ENCODE data around the gene SLC15A4.

SLC15A4 gene

DNA sequence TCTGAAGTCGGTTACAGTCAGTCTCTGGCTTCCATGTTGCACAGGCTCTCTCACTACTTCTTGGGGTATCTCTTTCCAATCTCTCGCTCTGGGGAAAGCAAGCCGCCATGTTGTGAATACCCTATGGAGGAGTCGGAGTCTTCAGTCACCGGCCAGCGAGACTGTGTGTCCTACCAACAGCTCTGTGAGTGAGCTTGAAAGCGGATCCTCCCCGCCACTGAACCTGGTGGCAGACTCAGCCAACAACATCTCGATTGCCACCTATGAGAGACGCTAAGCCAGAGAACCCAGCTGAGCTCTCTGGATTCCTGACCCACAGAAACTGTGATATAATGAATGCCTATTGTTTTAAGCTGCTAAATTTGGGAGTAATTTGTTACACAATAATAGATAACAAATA is 51.5 kb downstream of the SLC15A4 start:
- in situ Hi-C loops (cut with MboI; ENCODE audit: low pct_unique_long_range_greater_than_20kb, low sequenced_read_pairs, unreplicated experiment) = no loop called here
- TF ChIP-seq, protein P1, sequence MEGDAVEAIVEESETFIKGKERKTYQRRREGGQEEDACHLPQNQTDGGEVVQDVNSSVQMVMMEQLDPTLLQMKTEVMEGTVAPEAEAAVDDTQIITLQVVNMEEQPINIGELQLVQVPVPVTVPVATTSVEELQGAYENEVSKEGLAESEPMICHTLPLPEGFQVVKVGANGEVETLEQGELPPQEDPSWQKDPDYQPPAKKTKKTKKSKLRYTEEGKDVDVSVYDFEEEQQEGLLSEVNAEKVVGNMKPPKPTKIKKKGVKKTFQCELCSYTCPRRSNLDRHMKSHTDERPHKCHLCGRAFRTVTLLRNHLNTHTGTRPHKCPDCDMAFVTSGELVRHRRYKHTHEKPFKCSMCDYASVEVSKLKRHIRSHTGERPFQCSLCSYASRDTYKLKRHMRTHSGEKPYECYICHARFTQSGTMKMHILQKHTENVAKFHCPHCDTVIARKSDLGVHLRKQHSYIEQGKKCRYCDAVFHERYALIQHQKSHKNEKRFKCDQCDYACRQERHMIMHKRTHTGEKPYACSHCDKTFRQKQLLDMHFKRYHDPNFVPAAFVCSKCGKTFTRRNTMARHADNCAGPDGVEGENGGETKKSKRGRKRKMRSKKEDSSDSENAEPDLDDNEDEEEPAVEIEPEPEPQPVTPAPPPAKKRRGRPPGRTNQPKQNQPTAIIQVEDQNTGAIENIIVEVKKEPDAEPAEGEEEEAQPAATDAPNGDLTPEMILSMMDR (IDR thresholded peaks at IDR 0.05; ENCODE audit: extremely low read depth, insufficient read depth, missing control alignments) = no peak
- DNase-seq (ENCODE audit: low spot score) = no peak

DNA sequence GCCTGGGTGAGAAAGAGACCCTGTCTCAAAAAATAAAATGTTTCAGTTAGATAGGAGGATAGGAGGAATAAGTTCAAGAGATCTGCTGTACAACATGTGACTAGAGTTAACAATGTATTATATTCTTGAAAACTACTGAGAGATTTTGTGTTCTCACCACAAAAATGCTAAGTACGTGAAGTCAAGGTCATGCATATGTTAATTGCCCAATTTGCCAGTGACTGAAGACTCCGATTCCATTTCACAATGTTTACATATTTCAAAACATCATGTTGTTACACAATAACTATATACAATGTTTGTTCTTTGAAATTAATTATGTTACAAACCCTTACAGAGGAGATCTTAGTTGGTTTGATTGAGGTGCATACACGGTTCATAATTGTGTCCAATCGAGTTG is 52.1 kb downstream of the SLC15A4 start:
- DNase-seq (ENCODE audit: low spot score) = no peak

DNA sequence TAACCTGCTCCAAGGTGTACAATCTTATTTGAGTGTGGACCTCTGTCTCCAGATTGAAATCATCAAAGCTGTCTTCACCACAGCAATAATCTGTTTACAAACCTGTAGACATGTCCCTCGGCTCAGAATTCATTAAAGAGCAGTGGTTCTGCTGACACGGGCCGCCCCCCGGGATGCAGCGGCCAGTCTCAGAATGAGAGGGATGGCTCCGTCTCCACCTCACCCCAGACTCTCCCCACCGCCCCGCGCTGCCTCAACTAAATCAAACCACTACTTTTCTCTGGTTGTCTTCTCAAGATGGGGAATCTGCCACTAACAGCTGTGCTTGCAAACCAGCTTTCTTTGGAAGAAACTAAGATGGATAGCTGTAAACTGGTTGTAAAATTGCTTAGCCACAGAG is 56.2 kb downstream of the SLC15A4 start:
- TF ChIP-seq, protein P1 (IDR thresholded peaks at IDR 0.05; ENCODE audit: extremely low read depth, insufficient read depth, missing control alignments) = no peak
- in situ Hi-C loops (cut with MboI; ENCODE audit: low pct_unique_long_range_greater_than_20kb, low sequenced_read_pairs, unreplicated experiment) = no loop called here
- no peak for DNase-seq (ENCODE audit: low spot score)

More for the DNA sequence above, 52.1 kb downstream of the SLC15A4 start:
- in situ Hi-C loops (cut with MboI; ENCODE audit: low pct_unique_long_range_greater_than_20kb, low sequenced_read_pairs, unreplicated experiment) = no loop called here
- TF ChIP-seq, protein P1 (IDR thresholded peaks at IDR 0.05; ENCODE audit: extremely low read depth, insufficient read depth, missing control alignments) = no peak

DNA sequence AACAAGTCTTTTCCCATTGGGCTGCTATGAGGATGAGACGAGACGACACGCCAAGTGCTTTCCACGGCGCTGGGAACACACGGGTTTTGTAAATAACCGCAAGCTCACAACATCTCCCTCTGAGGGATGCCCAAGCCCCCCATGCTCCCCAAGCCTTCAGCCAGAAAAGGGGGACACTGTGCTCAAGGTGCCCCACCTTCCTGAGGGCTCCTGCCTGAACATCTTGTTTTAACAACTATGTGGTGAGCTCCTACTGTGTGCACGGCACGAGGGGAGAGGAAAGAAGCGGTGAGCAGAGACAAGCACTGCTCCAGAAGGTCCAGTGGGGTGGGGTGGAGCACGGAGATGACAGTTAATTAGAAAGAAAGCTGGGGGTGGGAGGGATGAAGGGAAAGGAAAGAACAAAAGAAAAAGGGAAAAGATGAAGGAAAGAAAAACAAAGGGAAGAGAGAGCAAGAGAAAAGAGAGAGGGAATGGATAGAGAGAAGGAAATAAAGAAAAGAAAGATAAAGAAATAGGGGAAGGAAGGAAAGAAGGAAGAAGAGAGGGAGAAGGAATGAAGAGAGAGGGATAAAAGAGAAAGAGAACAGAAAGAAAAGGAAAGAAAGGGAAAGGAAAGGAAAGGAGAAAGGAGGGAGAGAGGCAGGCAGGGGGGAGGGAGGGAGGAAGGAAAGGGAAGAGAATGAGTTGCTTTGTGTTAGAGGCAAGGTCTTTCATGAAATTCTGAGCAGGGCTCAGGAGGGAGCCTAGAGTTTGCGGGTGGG is 56.8 kb downstream of the SLC15A4 start:
- no peak for DNase-seq (ENCODE audit: low spot score)
- TF ChIP-seq, protein P1 (IDR thresholded peaks at IDR 0.05; ENCODE audit: extremely low read depth, insufficient read depth, missing control alignments) = no peak
- in situ Hi-C loops (cut with MboI; ENCODE audit: low pct_unique_long_range_greater_than_20kb, low sequenced_read_pairs, unreplicated experiment) = no loop called here

DNA sequence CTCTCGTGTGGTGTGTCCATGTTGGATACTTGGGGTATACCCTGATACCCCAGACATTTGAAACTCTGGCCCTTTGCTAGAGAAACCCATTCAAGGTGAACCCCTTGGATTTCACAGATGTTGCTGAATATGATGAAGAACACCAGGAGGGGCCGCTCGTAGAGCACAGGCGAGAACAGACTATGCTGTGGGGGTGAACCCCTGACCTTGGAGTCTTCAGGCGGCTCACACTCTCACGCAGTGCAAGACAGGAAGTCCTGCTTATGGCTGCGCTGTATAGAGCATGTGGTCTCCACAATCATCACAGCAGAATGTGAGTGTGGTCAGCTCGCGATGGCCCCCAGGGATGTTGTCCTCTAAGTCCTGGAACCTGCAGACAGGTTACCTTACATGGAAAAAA is 60.4 kb downstream of the SLC15A4 start:
- TF ChIP-seq, protein P1 (IDR thresholded peaks at IDR 0.05; ENCODE audit: extremely low read depth, insufficient read depth, missing control alignments) = no peak
- in situ Hi-C loops (cut with MboI; ENCODE audit: low pct_unique_long_range_greater_than_20kb, low sequenced_read_pairs, unreplicated experiment) = no loop called here
- DNase-seq (ENCODE audit: low spot score) = no peak

DNA sequence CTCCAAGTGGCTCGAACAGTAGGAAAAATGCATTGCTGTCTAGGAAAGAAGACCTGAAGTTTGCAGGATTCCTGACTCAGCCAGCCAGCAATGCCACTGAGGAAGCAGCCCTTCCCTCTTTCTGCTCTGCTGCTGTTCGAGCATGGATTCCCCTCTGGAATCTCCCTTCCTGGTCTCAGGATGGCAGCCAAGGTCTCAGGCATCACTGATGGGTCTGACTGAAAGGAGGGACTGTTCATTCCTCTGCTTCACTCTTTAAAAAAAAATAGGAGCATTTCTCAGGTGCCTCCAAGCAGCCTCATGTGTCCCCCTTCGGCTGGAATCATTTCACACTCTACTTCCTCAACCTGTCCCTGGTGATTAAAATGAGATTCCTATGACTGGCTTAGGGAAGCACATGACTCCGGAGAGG is 62.4 kb downstream of the SLC15A4 start:
- TF ChIP-seq, protein P1 (IDR thresholded peaks at IDR 0.05; ENCODE audit: extremely low read depth, insufficient read depth, missing control alignments) = no peak
- in situ Hi-C loops (cut with MboI; ENCODE audit: low pct_unique_long_range_greater_than_20kb, low sequenced_read_pairs, unreplicated experiment) = no loop called here

More for the DNA sequence above, 62.4 kb downstream of the SLC15A4 start:
- DNase-seq (ENCODE audit: low spot score) = no peak

Measured in GM13977 (cell line).